GM20000 (cell line): ENCODE data around the gene TRIM3.

Experiments used
- DNase-seq: peaks from one replicate; pipeline ENCODE4 v3.0.0; 2012; ENCODE audit warnings: low spot score
- TF ChIP-seq, protein P1 (sequence below): IDR thresholded peaks from 2 replicates; pipeline ENCODE4 v1.5.1; 2012; ENCODE audit warnings: mild to moderate bottlenecking, control low read depth; ENCODE audit errors: extremely low read depth, missing control alignments

Gene TRIM3

DNA sequence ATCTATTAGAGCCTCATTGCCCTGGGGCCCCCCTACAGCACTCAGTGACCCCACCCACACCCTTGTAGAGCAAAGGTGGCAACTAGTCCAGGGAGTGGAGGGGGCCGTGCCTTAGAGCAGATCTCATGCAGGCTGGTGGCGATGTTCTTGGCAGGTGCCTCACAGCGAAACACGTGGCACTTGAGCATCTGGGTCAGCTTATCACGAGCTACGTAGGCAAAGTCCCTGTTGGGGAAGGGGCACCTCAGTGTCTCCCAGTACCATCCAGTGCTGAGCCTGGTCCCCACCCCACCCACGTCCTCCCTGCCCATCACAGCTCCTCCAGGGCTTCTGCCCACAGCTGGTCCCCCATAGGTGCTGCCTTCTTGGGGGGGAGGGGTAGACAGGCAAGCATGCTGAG is 72.3 kb downstream of the TRIM3 start:
- DNase-seq: no peak
- TF ChIP-seq, protein P1, sequence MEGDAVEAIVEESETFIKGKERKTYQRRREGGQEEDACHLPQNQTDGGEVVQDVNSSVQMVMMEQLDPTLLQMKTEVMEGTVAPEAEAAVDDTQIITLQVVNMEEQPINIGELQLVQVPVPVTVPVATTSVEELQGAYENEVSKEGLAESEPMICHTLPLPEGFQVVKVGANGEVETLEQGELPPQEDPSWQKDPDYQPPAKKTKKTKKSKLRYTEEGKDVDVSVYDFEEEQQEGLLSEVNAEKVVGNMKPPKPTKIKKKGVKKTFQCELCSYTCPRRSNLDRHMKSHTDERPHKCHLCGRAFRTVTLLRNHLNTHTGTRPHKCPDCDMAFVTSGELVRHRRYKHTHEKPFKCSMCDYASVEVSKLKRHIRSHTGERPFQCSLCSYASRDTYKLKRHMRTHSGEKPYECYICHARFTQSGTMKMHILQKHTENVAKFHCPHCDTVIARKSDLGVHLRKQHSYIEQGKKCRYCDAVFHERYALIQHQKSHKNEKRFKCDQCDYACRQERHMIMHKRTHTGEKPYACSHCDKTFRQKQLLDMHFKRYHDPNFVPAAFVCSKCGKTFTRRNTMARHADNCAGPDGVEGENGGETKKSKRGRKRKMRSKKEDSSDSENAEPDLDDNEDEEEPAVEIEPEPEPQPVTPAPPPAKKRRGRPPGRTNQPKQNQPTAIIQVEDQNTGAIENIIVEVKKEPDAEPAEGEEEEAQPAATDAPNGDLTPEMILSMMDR: no peak

DNA sequence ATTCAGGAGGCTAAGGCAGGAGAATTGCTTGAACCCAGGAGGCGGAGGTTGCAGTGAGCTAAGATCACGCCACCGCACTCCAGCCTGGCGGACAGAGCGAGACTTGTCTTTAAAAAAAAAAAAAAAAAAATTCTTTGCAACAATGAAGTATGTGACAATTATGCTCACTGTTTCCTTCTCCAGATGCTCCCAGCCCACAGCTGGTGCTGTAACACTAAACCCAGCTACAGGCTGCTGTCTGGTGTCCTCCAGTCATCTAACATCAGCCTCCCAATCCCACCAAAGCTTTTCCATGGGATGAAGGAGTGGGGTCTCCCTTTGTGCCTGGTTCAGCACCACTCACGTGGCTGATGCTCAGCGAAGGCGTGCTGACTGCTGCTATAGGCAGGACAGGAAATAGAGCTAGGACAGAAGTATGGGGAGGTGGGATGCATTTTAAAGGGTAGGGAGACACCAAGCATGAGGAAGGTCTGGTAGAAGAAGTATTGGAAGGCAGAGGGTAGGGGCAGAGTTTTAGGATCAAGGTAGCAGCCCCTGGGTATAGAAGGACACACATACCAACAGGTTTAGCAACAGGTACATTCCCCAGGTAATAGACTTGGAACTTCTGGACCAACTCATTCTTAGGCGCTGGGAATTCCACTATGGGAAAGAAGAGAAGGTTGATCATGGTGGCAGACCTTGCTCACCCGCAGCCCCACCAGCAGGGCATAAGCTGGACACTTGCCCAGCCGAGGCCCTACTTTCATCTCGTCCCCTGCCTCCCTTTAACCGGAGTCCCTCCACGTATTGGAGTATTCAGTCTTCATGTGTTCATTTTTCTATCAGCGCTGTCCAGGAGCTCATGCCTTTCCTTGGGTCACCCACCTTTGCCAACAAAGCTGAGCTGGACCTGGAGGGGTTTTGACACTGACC is 73.1 kb downstream of the TRIM3 start:
- TF ChIP-seq, protein P1: no peak
- no peak for DNase-seq
